GM08714 (cell line): ENCODE measurements around the gene DGCR8.

Experiments
- H3K4me3 ChIP-seq: fragments of 200-500 bp; sonication (Bioruptor generic); 2 replicates; pipeline ENCODE4 v1.5.1; 2014; ENCODE audit warnings: mild to moderate bottlenecking, low read length, inconsistent platforms
- ZNF274 ChIP-seq: IDR thresholded peaks from 2 replicates; pipeline ENCODE4 v1.6.1; 2012; ENCODE audit warnings: mild to moderate bottlenecking, low read depth, low read length

Gene DGCR8

GRCh38 chr22:20079745-20080444 is at the start of gene DGCR8:
DGCR8 (plus strand) TSS chr22:20080241; CDS start chr22:20085964, 5,723 bp downstream.
- TF ChIP-seq ZNF274, result no peak
- H3K4me3 ChIP-seq, result peak within 1 kb of the TSS; percentile 96

- H3K4me3 ChIP-seq, result no peak overlapping the region
- no peak for TF ChIP-seq ZNF274
Measured at GRCh38 chr22:20031732-20032406, 48.2 kb upstream of the DGCR8 start.

GRCh38 chr22:20032407-20032991 is 47.5 kb upstream of the DGCR8 start:
- H3K4me3 ChIP-seq, result no peak overlapping the region
- no peak for TF ChIP-seq ZNF274

- H3K4me3 ChIP-seq, result no peak overlapping the region
- TF ChIP-seq ZNF274, result no peak
Measured at GRCh38 chr22:20033045-20033706, 46.9 kb upstream of the DGCR8 start.

DNA sequence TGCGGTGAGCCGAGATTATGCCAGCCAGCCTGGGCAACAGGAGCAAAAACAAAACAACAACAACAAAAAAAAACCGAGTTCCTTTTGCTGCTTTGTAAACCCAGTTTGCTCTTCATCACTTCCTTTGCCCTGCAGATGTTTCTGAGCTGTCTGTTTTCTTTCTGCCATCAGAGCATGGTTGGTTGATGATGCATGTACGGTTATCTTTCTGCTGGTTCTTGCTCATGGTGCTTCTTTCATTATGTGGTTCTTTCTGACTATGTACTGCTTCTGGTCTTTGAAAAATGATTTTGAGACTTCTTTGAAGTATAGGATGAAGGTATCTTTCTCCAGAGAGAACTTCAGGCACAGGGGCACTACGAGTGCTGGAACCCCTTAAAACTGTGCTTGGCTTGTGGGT is 45.9 kb upstream of the DGCR8 start:
- no peak for TF ChIP-seq ZNF274
- no peak overlapping the region for H3K4me3 ChIP-seq

- no peak overlapping the region for H3K4me3 ChIP-seq
- TF ChIP-seq ZNF274, result no peak
Measured at GRCh38 chr22:20035375-20036083, 44.5 kb upstream of the DGCR8 start.

DNA sequence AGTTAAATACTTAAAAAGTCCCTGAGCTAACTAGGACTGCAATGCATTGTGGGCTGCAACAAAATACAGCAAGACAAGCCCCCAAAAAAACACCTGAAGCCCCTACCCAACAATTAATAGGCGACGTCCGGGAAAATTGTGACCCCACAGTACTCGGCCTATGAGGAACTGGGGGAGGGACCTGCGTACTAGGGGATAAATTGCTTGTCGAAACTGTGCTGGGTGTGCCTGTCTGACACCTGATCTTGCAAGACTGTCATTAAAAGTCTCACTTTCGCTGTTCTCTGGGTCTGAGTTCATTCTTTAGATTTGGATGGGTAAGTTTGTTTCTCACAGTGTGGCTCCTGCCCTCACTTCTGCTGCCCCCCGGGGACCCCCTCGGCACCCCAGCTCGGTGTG is 44.0 kb upstream of the DGCR8 start:
- no peak for TF ChIP-seq ZNF274
- H3K4me3 ChIP-seq, result no peak overlapping the region

DNA sequence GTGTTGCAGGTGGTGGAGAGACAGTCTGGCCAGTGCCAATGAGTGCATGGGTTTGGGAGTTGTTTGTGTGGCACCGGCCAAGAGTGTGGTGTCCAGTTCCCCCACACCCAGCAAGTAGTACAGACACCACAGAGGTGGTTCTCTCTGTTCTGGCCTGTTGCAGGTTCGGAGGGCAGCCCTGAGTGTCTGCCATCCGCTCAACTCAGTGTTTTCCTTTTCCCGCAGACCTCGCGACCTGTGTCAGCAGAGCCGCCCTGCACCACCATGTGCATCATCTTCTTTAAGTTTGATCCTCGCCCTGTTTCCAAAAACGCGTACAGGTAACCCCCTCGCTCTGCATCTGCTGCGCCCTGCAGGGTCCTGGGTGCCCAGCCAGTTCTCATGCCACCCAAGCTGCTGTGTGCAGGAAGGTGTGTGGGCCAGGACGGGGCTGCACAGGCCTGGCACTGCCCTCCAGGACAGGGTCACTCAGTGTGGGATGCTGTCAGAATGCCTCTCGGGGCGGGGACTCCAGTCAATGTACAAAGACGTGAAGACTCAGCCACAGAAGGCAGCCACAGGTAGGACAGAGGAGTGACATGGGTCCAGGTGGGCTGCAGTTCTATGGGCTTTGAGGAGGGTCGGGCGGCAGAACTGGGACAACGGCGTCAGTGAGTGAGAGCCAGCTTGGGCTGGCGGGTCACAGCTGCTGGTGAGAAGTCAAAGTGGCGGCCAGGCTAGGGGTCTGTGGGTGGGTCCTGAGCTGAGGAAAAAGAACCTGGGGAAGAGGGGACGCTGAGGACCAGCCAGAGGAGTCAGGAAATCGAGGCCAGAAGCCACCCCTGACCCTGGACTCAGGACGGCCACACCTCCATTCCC is 43.3 kb upstream of the DGCR8 start:
- no peak for TF ChIP-seq ZNF274
- no peak overlapping the region for H3K4me3 ChIP-seq

DNA sequence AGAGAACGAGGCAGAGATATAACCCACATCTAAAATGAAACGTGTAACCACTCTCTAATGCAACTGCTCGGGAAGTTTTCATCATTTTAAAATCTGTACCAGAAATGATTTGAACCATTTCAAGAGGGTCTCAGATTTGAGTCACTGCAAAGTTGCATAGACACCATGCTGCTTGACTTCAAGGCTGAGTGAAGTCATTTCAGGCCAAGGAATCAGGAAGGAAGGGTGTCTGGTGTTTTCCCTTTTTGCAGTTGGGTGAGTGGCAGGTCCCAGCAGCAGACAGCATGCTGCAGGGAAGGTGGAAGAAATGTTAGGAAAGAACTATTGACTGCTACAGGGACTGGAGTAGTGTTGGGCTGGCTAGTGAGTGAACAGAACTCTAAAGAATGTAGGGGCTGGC is 42.6 kb upstream of the DGCR8 start:
- no peak for TF ChIP-seq ZNF274
- H3K4me3 ChIP-seq, result no peak overlapping the region

- no peak for TF ChIP-seq ZNF274
- no peak overlapping the region for H3K4me3 ChIP-seq
Measured at GRCh38 chr22:20038574-20038973, 41.5 kb upstream of the DGCR8 start.

DNA sequence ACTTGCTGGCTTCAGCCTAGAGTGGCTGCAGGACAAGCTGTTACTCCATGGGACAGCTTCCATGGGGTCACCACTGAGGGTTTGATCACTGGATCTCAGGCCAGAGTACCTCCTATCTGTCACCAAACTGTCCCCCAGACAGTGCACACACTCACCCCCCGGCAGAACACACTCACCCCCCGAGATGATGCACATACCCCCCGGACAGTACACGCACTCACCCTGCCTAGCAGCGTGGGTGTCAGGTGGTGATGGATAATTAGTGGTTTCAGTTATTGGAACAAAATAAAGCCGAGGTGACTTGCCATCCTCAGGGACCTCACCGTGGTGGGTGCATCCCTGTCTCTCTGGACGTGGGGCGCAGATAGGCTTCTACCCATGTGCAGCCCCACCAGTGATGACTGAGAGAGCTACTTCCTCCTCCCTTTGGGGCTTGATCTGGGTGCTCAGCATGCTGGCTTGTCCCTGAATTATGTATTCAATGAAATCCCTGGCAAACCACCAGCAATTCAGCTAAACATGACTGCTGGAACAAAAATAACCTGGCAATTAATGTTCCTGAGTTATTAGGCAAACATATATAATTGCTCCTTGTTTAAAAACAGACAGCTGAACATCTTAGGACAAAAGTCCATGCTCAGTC is 40.2 kb upstream of the DGCR8 start:
- no peak for TF ChIP-seq ZNF274
- no peak overlapping the region for H3K4me3 ChIP-seq

DNA sequence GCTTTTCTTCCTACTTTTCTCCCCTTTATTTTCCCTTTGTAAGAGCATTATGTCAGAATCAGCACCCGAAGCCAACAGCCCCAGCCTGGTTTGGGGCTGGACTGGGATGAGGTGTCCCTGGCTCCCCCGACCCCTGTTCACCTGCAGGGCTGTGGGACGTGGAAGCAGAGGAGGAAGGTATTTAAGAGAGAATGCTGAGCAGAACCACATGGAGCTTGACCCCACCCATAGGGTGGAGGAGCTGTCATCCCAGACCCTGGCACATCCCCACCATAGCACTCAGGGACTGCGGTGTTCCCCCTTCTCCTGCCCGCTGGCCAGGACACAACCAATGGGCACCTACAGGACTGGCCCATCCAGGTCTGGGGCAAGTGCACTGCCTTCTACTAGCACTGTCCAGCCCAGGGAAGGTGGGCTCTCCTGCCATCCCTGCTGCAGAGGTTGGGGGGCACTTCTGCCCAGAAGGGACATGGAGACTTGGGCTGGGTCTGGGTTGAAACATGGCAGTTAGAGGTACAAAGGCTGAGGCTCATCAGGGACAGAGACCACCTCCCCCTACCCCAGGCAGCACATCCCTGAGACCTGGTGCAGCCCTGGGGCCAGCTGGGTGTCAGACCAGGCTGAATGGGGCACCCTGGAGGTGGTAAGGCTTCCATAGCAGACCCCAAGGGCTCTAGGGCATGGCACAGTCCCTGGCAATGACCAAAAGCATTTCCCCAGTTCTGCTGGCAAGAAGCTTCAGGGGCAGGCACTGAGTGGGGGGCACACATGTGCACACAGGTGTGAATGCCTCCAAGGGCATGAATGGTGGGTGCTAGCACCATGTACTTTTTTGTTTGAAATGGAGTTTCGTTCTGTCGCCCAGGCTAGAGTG is 39.5 kb upstream of the DGCR8 start:
- H3K4me3 ChIP-seq, result no peak overlapping the region
- no peak for TF ChIP-seq ZNF274
